Activated gamma-delta T cell treated with Interleukin-2 at 50 U/mL for 16 hours (primary cell): ENCODE results near the gene RBP3.

Experiments used
- DNase-seq: peaks from one replicate; pipeline ENCODE4 v3.0.0-alpha.2; 2020

The RBP3 gene

GRCh38 chr10:47319784-47320183 lies 28.4 kb upstream of the RBP3 start:
- DNase-seq: no peak

DNA sequence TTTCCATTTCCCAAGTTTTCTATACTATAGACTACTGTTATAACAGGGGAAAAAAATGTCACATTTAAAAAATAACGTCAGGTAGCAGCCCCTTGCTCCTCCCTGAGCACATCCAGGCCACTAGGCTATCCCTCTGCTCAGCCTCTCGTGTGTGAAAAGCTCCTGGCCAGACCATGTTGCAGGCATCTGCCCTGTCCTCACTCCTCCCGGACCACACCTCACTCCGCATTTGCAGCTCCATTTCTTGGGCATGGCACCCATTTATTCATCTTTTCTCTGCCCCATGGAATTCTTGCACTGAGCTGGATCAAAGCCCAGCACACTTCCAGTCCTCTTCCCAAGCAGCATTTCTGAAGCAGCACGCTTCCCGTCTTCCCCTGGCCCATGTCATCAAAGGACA lies 27.4 kb upstream of the RBP3 start:
- no peak for DNase-seq

GRCh38 chr10:47321521-47322195 lies 26.5 kb upstream of the RBP3 start:
- DNase-seq: no peak

DNA sequence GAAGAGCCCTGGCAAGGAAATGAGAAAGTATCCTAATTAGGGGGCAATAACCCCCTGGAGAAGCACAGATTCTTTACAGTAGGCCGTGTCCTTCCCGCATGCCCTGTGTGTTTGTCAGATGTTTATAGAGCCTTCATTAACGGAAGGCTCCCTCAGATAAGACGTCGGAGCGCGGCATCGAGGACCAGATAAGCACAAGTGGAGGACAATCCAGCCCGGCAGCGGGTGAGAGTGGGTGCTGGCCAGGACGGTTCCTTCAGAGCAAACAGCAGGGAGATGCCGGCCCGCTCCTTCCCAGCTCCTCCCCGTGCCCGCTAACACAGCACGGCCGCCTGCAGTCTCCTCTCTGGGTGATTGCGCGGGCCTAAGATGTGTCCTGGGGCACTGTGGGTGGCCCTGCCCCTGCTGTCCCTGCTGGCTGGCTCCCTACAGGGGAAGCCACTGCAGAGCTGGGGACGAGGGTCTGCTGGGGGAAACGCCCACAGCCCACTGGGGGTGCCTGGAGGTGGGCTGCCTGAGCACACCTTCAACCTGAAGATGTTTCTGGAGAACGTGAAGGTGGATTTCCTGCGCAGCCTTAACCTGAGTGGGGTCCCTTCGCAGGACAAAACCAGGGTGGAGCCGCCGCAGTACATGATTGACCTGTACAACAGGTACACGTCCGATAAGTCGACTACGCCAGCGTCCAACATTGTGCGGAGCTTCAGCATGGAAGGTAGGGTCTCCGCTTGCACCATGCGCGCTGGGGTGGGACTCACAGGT lies 25.7 kb upstream of the RBP3 start, which contains the start of gene GDF2:
TSS of gene GDF2 (plus strand) at position 155 of the 762 bp plus-strand sequence. CDS start at position 370, 215 bp downstream.
- no peak for DNase-seq

GRCh38 chr10:47323087-47323486 lies 25.1 kb upstream of the RBP3 start:
- no peak for DNase-seq

DNA sequence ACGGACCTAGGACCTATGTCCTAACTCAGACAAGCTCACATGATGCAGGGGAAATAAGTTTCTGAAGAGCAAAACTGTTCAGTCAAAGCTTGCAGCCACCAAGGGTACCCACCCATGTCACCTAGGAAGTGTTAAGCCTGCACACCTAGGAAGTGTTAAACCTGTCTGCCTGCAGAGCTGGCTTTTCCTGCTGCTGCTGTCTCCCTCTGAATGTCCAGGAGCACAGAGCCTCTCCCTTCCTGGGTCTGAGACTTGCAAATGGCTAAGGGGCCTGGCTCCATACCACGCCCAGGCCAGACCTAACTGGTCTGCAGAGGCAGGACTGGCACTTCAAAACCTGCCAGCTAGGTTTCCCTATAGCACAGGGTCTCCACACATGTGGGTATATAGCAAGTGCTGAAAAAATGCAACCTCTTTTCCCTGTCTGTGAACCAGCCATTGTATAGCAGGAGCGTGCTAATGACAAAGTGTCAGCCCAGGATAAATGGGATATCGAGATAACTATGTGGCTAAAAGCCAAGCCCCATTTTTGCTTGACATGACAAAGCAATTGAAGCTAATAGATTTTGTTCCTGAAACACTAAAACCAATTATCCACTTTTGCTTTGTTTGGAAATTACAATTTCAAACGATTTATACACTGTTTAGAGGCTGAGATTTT lies 24.4 kb upstream of the RBP3 start:
- no peak for DNase-seq

GRCh38 chr10:47325303-47326291 lies 22.6 kb upstream of the RBP3 start:
- DNase-seq: no peak

DNA sequence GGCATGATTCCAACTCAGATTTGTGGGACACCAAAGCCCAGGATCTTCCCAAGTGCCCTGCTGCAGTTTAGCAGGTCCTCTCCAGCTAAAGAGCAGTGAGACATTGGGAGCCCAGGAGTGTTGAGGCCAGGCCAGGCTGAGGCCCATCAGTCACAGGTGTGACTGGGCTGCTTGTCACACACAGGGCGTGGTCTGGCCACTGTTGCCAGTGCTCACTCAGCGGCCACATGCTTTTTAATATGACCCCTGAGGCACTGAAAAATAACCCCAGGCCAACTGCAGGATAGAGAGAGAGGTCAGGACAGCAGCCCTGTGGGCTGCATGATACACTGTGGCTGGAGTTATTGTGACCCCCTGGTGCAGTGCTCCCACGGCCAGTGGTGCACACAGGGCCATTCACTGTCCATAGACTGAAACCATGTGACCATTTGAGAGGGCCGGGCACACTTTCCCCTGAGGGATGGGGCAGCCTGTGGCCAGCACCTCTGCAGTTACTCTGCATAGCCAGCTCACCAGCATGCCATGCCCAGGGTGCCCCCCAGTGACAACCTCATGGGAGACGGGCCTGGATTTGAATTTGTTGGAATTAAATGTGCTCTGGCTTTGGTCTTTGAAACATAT lies 21.7 kb upstream of the RBP3 start:
- DNase-seq: no peak

DNA sequence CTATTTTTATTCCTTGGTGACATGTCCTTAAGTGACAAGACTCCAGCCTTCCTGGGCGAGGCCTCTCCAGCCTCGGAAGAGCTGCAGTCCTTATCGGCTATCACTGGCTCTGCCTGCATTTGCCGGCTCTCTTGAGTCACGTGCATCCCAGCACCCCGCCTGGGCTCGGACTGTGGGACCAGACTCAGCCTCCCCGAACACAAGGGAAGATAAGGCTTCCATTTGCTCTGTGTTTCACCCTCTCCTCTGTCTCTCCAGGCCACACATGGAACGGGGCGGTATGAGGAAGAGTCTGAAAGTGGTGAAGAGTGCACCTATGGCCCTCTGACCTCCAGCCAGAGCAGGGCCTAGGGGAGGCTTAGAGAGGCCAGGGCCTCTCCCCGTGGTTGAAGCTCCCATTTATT lies 21.2 kb upstream of the RBP3 start:
- DNase-seq: no peak

DNA sequence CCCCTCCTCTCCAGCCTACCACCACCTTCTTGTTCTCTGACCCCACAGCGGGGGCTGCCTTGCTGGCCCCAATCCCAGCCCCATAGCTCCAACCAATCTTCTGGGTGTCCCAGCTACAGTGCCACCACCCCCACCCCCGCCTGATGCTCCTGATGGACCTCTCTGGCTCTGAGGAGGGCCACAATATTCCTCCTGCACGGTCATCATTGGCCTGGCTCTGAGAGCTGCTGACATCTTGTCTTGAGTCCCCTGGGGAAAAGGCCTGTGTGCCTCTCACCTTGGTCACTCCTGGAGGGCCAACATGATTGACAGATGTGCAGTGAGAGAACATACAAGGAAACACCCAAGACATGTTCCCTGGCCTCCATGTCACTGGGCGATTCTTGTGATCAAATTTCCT lies 18.3 kb upstream of the RBP3 start:
- no peak for DNase-seq

DNA sequence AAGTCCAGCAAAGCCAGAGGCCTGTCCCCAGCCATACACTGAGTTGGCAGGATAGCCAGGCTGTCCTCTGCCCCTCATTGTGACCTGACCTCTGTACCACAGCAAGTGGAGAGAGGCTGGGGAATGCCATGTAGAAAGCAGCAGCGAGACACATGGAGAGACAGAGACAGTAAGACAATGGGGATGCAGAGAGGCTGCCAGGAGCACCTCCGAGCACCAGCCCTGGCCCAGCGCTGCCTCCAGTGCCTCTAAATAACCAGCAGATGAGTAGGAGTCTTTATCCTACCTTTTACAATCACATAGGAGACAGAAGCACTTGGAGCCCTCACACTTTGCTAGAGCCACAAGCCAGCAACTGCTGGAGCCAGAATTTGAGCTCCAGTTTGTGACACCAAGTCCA lies 17.8 kb upstream of the RBP3 start:
- DNase-seq: no peak

DNA sequence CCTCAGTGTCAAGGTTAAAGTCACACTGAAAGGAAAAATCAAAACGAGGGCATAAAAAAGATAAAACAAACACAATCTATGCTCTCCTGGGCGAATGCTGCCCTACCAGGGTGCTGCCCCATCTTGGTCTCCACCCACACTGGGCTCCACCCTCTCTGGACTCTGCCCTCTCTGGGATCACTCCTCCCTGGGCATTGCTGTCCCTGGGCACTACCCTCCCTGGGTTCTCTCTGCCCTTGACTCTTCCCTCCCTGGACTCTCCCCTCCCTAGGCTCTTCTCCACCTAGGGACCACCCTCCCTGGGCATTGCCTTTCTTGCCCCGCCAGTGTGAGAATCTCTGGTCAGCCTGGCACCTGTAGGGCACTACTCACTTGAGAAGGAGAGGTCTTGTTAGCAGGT lies 17.4 kb upstream of the RBP3 start:
- DNase-seq: no peak

GRCh38 chr10:47331491-47331890 lies 16.7 kb upstream of the RBP3 start:
- DNase-seq: no peak

DNA sequence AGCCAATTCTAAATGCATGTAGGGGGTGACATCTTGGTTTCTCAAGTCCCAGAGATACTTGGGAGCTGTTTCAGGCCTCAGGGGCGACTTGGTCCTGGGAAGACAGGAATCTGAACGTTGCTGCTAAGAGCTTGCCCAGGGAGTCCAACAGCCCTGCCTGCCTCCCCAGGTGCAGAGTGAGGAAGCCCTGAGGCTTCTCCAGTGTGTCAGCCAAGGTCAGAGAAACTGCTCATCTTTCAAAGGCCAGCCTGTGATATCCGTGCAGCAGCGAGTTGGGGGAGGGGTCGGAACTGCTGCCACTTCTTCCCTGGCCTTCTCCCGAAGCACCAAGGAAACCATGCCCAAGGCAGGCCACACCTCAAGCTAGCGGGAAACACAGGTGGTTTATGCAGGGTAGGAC lies 16.2 kb upstream of the RBP3 start:
- no peak for DNase-seq

DNA sequence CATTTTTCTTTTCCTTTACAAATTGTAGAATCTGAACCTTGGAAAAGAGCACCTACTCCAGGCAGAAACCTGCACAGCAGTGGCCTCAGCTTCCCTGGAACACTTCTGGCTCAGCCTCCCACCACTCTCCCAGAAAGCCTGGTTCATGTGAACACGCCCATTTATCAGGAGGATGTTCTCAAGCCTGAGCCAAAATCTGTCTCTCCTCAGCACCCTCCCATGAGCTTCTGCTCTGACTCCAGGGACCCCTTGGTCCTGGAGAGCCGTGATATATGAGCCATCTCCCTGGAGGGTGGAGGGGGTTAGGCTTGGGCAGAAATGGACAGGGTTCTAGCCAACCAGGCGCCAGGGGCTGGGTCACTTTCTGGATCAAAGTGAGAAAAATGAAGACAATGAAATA lies 15.8 kb upstream of the RBP3 start:
- DNase-seq: no peak

DNA sequence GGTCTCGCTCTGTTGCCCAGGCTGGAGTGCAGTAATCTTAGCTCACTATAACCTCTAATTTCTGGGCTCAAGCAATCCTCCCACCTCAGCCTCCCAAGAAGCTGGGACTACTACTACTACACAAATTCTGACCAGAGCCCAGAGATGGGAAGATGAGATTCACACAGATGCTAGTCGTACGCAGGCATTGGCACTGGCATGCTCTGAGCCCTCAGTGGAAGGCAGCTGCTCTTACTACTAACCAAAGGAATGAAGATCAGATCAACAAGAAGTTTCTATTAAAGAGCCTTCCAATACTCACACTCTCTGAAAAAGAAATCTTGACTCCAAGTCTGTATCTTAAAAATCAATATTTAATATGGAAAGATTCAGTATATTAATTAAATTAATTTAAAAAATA lies 15.2 kb upstream of the RBP3 start:
- no peak for DNase-seq

- DNase-seq: no peak
Measured at GRCh38 chr10:47333532-47333931, 14.6 kb upstream of the RBP3 start.

DNA sequence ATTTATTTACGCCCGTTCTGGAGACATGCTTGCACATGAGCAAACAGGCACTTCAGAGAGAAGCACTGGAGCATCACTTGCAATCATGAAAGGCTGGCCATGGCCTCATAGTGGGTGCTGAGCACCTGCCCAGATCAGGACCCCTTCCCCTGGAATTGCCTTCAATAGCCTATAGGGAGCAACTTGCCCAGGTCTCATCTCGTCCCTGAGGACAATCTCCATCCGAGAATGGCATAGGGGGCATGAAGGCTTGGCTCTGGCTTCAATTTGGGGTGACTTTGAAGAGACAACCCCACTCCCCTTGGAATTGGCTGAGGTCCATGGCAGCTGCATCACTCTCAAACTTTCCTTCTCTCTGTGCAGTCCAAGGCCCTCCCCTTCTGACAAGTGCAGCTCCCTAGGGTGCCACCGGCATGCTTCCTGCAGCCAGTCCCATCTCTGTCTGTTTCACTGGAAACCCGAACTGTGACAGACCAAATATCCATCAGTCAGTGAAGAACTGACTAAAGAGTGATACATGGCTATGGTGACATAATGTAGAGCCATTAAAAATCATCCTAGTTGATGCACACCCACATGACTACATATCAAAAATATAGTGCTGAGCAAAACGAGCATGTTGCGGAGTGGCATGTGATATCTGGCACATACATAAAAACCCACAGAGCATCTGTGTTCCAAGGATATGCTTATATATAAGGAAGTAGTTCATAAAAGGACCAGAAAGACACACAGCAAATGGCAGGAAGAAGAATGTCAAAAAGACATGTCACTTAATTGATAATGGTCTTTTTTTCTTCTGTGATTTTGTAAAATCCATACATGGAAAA lies 13.5 kb upstream of the RBP3 start:
- DNase-seq: no peak

GRCh38 chr10:47335906-47336305 lies 12.3 kb upstream of the RBP3 start:
- no peak for DNase-seq

DNA sequence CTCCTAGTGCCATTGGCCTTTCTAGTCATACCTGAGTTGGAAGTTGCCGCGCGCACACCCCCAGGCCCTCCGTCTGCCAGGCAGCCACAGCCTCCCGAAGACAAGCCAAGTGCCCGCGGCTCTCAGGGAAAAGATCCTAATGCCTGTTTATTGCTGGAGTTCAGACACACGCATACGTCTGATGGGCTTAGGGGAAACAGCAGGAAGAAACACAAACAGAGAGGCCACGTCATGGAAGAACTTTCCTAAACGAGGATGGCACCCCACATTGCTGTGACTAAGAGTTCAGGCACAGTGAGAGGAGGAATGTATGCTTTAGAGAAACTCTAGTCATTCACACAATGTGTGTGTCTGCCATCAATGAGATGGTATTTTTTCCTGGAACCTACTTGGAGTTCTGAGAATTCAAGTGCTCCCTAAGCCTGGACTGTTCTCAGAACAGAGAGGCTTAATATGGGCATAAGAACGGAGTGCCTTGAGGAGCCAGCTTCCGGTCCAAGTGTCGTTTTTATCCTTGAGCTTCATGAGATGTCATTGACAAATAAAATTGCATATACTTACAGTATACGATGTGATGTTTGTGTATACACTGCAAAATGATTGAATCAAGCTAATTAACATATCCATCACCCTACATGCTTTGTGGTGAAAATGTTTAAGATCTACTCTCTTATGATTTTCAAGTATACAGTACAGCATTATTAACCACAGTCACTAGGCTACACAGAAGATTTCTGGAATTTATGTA lies 11.6 kb upstream of the RBP3 start:
- DNase-seq: no peak

GRCh38 chr10:47337310-47337709 lies 10.9 kb upstream of the RBP3 start:
- DNase-seq: no peak
